ENCODE measurements around the gene KNSTRN. TPM values are rescaled to one million over a fixed set of nuclear protein-coding genes. Genes with fewer than 3 reads are reported as not detected.
A peak's percentile ranks its signal among the peaks of the same experiment; 100 is the strongest.

KNSTRN gene
- total and polyA plus RNA-seq, 2 of the 4 experiments (the other 2 are of a cell fraction), result 33.1 to 73.5 TPM

DNA sequence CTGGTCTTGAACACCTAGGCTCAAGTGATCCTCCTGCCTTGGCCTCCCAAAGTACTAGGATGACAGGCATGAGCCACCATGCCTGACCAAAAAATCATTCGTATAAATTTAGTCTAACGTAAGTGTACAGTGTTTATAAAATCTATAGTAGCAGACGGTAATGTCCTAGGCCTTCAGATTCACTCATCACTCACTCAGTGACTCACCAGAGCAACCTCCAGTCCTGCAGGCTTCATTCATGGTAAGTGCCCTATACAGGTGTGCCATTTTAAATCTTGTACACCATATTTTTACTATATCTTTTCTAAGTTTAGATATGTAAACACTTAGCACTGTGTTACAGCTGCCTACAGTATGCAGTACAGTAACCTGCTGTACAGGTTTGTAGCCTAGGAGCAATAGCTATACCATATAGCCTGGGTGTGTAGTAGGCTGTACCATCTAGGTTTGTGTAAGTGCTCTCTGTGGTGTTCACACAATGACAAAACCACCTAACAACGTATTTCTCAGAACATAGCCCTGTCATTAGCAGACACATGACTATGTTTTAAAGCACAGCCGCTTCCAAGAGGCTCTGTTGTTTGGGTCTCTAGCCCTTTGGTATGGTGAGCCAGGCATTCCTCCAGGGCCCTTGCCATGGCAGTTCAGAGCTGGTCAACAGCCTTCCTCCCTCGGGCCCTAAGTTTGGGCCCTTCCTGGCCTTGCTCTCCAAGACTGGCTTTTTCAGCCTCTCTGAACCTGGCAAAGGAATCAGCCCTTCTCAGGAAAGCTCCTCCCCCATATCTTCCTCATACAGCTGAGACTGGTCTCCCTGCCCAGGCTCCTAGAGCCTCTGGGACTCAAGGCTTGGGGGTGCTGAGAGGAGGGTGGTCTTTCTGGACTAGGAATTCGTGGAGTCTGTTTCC, 39.9 kb upstream of the KNSTRN start:
- no peaks in the 10 kb centered on the region for H3K27me3 ChIP-seq (ENCODE audit: control insufficient read depth, insufficient read depth, low read length)
- H2AFZ ChIP-seq (replicated peaks; ENCODE audit: low read length, poor library complexity), result peak overlapping the region; percentile 89
- ATAC-seq (ENCODE audit: low read depth), result no peak
- H2AK5ac ChIP-seq (ENCODE audit: low read depth, low read length), result peak overlapping the region; percentile 92
- H2BK5ac ChIP-seq (ENCODE audit: low read depth, low read length, poor library complexity, severe bottlenecking), result peak overlapping the region; percentile 96
- 86% methylated on average over 1 of the region's 7 CpGs; no CpG with 5 or more reads in 1 of the 2 experiments for WGBS, 2 experiments (ENCODE audit: extremely low coverage in 2 of 2, insufficient read length in 1 of 2)
- BruUV-seq (replicated peaks), result no TSS peak
- H3K23ac ChIP-seq (ENCODE audit: low read depth, low read length), result peak overlapping the region; percentile 90
- dilution Hi-C loops (cut with HindIII; ENCODE audit: low sequenced_read_pairs, unreplicated experiment), result no loop called here
- no peak overlapping the region for H3K4me2 ChIP-seq (ENCODE audit: low read depth, low read length)
- H3K9ac ChIP-seq (ENCODE audit: low read depth, low read length), result no peak overlapping the region
- peak overlapping the region; percentile 85 for H3K27ac ChIP-seq (ENCODE audit: insufficient read depth, low read length)
- no peak for TF ChIP-seq MXI1 (IDR thresholded peaks at IDR 0.05; ENCODE audit: borderline replicate concordance, low read depth, low read length)
- TF ChIP-seq RFX5 (IDR thresholded peaks at IDR 0.05; ENCODE audit: low read depth, low read length), result peak; percentile 49; the same call in 1 of the 2 replicates
- no peaks in the 10 kb centered on the region for H3K9me3 ChIP-seq (ENCODE audit: control insufficient read depth, insufficient read depth, low read length)
- peak overlapping the region; percentile 56 for H2AK9ac ChIP-seq (replicated peaks; ENCODE audit: low read depth, low read length, poor library complexity)
- H3K14ac ChIP-seq (replicated peaks; ENCODE audit: low read depth, low read length), result peak overlapping the region; percentile 91
- H3K79me1 ChIP-seq (ENCODE audit: low read depth in 1 of 2, low read length in 2 of 2), result peaks cover 20 to 32% of the 10 kb centered on the region in 2 experiments; a peak in 3 of 4 replicates
- in situ Hi-C loops (cut with MboI; ENCODE audit: low sequenced_read_pairs), result no loop called here
- H3K36me3 ChIP-seq (ENCODE audit: control insufficient read depth, insufficient read depth, low read length), result peaks cover 6% of the 10 kb centered on the region
- intact Hi-C loops (cut with micrococcal nuclease), result no loop called here
- peak overlapping the region; percentile 49 for H3K56ac ChIP-seq (ENCODE audit: extremely low read depth, insufficient read depth, low read length)
- H3K9me1 ChIP-seq (ENCODE audit: insufficient read depth, low read length), result peaks cover 22% of the 10 kb centered on the region
- H3K4me1 ChIP-seq (ENCODE audit: control insufficient read depth, insufficient read depth, low read length), result peaks cover 39% of the 10 kb centered on the region
- peak overlapping the region; percentile 94 for H2BK120ac ChIP-seq (ENCODE audit: low read depth, low read length)
- no peak overlapping the region for H3K4me3 ChIP-seq (ENCODE audit: insufficient read depth, low read depth, low read length)
- H2BK20ac ChIP-seq (ENCODE audit: low read depth, low read length), result peak overlapping the region; percentile 92
- peak overlapping the region; percentile 98 for H3K4ac ChIP-seq (ENCODE audit: low read depth, low read length)
- peak; percentile 85 for DNase-seq
- ChIA-PET POLR2A (ENCODE audit: unreplicated experiment) (interaction anchor here (0.6 to 0.7 kb wide), 2 partner anchors 12 to 15 kb away, joined by 3 to 5 read pairs; no protein-coding TSS in a partner anchor), CTCF (interaction anchor here (2.8 kb wide), 1 partner anchor 13 kb away, joined by 15 read pairs; no protein-coding TSS in a partner anchor)
- peak overlapping the region; percentile 89 for H2BK15ac ChIP-seq (ENCODE audit: low read depth, low read length)
- peak overlapping the region; percentile 38 to 86 for H4K8ac ChIP-seq (ENCODE audit: low read depth in 2 of 2, low read length in 2 of 2)
- peak overlapping the region; percentile 55 for H3K18ac ChIP-seq (ENCODE audit: low read depth, low read length)
- H4K20me1 ChIP-seq (ENCODE audit: insufficient read depth, low read length), result no peaks in the 10 kb centered on the region
- peak overlapping the region; percentile 83 for H4K5ac ChIP-seq (ENCODE audit: low read depth, low read length)
- peak overlapping the region; percentile 97 for H4K91ac ChIP-seq (ENCODE audit: insufficient read depth, low read depth, low read length)
